ENCODE measurements around the gene INKA1. TPM values are rescaled to one million over a fixed set of nuclear protein-coding genes. Genes with fewer than 3 reads are reported as not detected.

The INKA1 gene
- polyA plus RNA-seq, 1 donor from 2014 or later, result 1.7 TPM

GRCh38 chr3:49763981-49764380, 39.1 kb upstream of the INKA1 start:
- H2AFZ ChIP-seq (ENCODE audit: low read depth, low read length), result no peak overlapping the region
- TF ChIP-seq POLR2AphosphoS5 (IDR thresholded peaks at IDR 0.05), result no peak
- no peak for TF ChIP-seq EP300 (conservative IDR thresholded peaks at IDR 0.05; ENCODE audit: poor library complexity, severe bottlenecking)
- TF ChIP-seq MXI1 (conservative IDR thresholded peaks at IDR 0.05; ENCODE audit: poor library complexity, severe bottlenecking), result no peak
- no peak for TF ChIP-seq SMC3 (conservative IDR thresholded peaks at IDR 0.05; ENCODE audit: poor library complexity)
- no peak for TF ChIP-seq TAF1 (IDR thresholded peaks at IDR 0.05; ENCODE audit: low read depth)
- H3K27ac ChIP-seq (ENCODE audit: low read length), result no peak overlapping the region
- no peaks in the 10 kb centered on the region for H3K27me3 ChIP-seq (ENCODE audit: insufficient read depth, low read depth, low read length)
- no peak overlapping the region for H3K4me2 ChIP-seq (ENCODE audit: low read length)
- no peaks in the 10 kb centered on the region for H3K36me3 ChIP-seq (ENCODE audit: insufficient read depth, low read length)
- H3F3A ChIP-seq (ENCODE audit: insufficient read depth, low read length, poor library complexity, severe bottlenecking), result no peaks in the 10 kb centered on the region
- peaks cover 62% of the 10 kb centered on the region for H3K79me2 ChIP-seq (replicated peaks; ENCODE audit: insufficient read depth, low read length)
- no peaks in the 10 kb centered on the region for H3K9me2 ChIP-seq (ENCODE audit: insufficient read depth, low read length)
- H3K4me3 ChIP-seq (ENCODE audit: low read length), result no peak overlapping the region
- no peaks in the 10 kb centered on the region for H3K9me3 ChIP-seq (ENCODE audit: low read length)
- no peak overlapping the region for H3K9ac ChIP-seq (ENCODE audit: low read length)
- H4K20me1 ChIP-seq (ENCODE audit: insufficient read depth), result no peaks in the 10 kb centered on the region

GRCh38 chr3:49769286-49769915, 33.7 kb upstream of the INKA1 start:
- no peaks in the 10 kb centered on the region for H3K36me3 ChIP-seq (ENCODE audit: insufficient read depth, low read length)
- H3K27ac ChIP-seq (ENCODE audit: low read length), result no peak overlapping the region
- H3K9ac ChIP-seq (ENCODE audit: low read length), result no peak overlapping the region
- no peaks in the 10 kb centered on the region for H3K27me3 ChIP-seq (ENCODE audit: insufficient read depth, low read depth, low read length)
- H3K9me3 ChIP-seq (ENCODE audit: low read length), result no peaks in the 10 kb centered on the region
- no peak for TF ChIP-seq TAF1 (IDR thresholded peaks at IDR 0.05; ENCODE audit: low read depth)
- TF ChIP-seq CTCF (IDR thresholded peaks at IDR 0.05; ENCODE audit: poor library complexity, severe bottlenecking), result no peak
- no peak for TF ChIP-seq RAD21 (conservative IDR thresholded peaks at IDR 0.05)
- no peak for TF ChIP-seq REST (IDR thresholded peaks at IDR 0.05; ENCODE audit: borderline replicate concordance)
- TF ChIP-seq EP300 (conservative IDR thresholded peaks at IDR 0.05; ENCODE audit: poor library complexity, severe bottlenecking), result no peak
- TF ChIP-seq MXI1 (conservative IDR thresholded peaks at IDR 0.05; ENCODE audit: poor library complexity, severe bottlenecking), result no peak
- no peak for TF ChIP-seq SMC3 (conservative IDR thresholded peaks at IDR 0.05; ENCODE audit: poor library complexity)
- no peak for TF ChIP-seq EZH2 (IDR thresholded peaks at IDR 0.05; ENCODE audit: borderline replicate concordance, insufficient read depth, low read length, poor library complexity, severe bottlenecking)
- TF ChIP-seq POLR2AphosphoS5 (IDR thresholded peaks at IDR 0.05), result no peak
- no peak overlapping the region for H2AFZ ChIP-seq (ENCODE audit: low read depth, low read length)
- H3K9me2 ChIP-seq (ENCODE audit: insufficient read depth, low read length), result no peaks in the 10 kb centered on the region
- H3F3A ChIP-seq (ENCODE audit: insufficient read depth, low read length, poor library complexity, severe bottlenecking), result no peaks in the 10 kb centered on the region
- no peaks in the 10 kb centered on the region for H4K20me1 ChIP-seq (ENCODE audit: insufficient read depth)
- H3K4me2 ChIP-seq (ENCODE audit: low read length), result no peak overlapping the region
- H3K79me2 ChIP-seq (replicated peaks; ENCODE audit: insufficient read depth, low read length), result peaks cover 73% of the 10 kb centered on the region
- no peak overlapping the region for H3K4me3 ChIP-seq (ENCODE audit: low read length)
